ENCODE measurements around the gene RIMKLB. TPM values are rescaled to one million over a fixed set of nuclear protein-coding genes. Genes with fewer than 3 reads are reported as not detected.
"Not testable (repeated sequence)": the region's sequence is repeated elsewhere in the genome, so short reads cannot be mapped to it uniquely, and the experiment has no call there.

RIMKLB gene
- total RNA-seq, 1 donor = 15.1 TPM

- no peak overlapping the region for H3K4me3 ChIP-seq (ENCODE audit: low read depth, low read length)
- TF ChIP-seq CTCF (IDR thresholded peaks at IDR 0.05; ENCODE audit: insufficient read depth, low read depth, low read length) = no peak
- DNase-seq (ENCODE audit: low read depth) = no peak
Measured at GRCh38 chr12:8784290-8784888, 86.6 kb downstream of the RIMKLB start.

GRCh38 chr12:8785499-8785898 lies 87.7 kb downstream of the RIMKLB start:
- no peak for DNase-seq (ENCODE audit: low read depth)
- TF ChIP-seq CTCF (IDR thresholded peaks at IDR 0.05; ENCODE audit: insufficient read depth, low read depth, low read length) = no peak
- H3K4me3 ChIP-seq (ENCODE audit: low read depth, low read length) = no peak overlapping the region

- DNase-seq (ENCODE audit: low read depth); H3K4me3 ChIP-seq (ENCODE audit: low read depth, low read length): not testable (repeated sequence)
Measured at GRCh38 chr12:8787206-8787605, 89.4 kb downstream of the RIMKLB start.

- not testable (repeated sequence) for DNase-seq (ENCODE audit: low read depth); H3K4me3 ChIP-seq (ENCODE audit: low read depth, low read length)
Measured at GRCh38 chr12:8788706-8789105, 90.9 kb downstream of the RIMKLB start.

GRCh38 chr12:8789341-8790013 lies 91.7 kb downstream of the RIMKLB start:
- H3K4me3 ChIP-seq (ENCODE audit: low read depth, low read length); DNase-seq (ENCODE audit: low read depth): not testable (repeated sequence)

- DNase-seq (ENCODE audit: low read depth) = not testable (repeated sequence)
Measured at GRCh38 chr12:8793226-8793625, 95.4 kb downstream of the RIMKLB start.

GRCh38 chr12:8794611-8795010 lies 96.8 kb downstream of the RIMKLB start:
- H3K4me3 ChIP-seq (ENCODE audit: low read depth, low read length); DNase-seq (ENCODE audit: low read depth): not testable (repeated sequence)

More at GRCh38 chr12:8793226-8793625, 95.4 kb downstream of the RIMKLB start:
- H3K4me3 ChIP-seq (ENCODE audit: low read depth, low read length) = not testable (repeated sequence)

GRCh38 chr12:8796831-8797626 lies 99.2 kb downstream of the RIMKLB start:
- TF ChIP-seq CTCF (IDR thresholded peaks at IDR 0.05; ENCODE audit: insufficient read depth, low read depth, low read length) = no peak
- DNase-seq (ENCODE audit: low read depth) = no peak
- H3K4me3 ChIP-seq (ENCODE audit: low read depth, low read length) = no peak overlapping the region

- DNase-seq (ENCODE audit: low read depth); H3K4me3 ChIP-seq (ENCODE audit: low read depth, low read length): not testable (repeated sequence)
Measured at GRCh38 chr12:8801213-8801612, 103.4 kb downstream of the RIMKLB start.

- H3K4me3 ChIP-seq (ENCODE audit: low read depth, low read length); DNase-seq (ENCODE audit: low read depth): not testable (repeated sequence)
Measured at GRCh38 chr12:8804833-8805232, 107.0 kb downstream of the RIMKLB start.

- H3K4me3 ChIP-seq (ENCODE audit: low read depth, low read length); DNase-seq (ENCODE audit: low read depth): not testable (repeated sequence)
Measured at GRCh38 chr12:8805487-8805886, 107.7 kb downstream of the RIMKLB start.

GRCh38 chr12:8807084-8807483 lies 109.3 kb downstream of the RIMKLB start:
- DNase-seq (ENCODE audit: low read depth) = not testable (repeated sequence)

GRCh38 chr12:8810112-8810511 lies 112.3 kb downstream of the RIMKLB start:
- H3K4me3 ChIP-seq (ENCODE audit: low read depth, low read length); DNase-seq (ENCODE audit: low read depth): not testable (repeated sequence)

More at GRCh38 chr12:8807084-8807483, 109.3 kb downstream of the RIMKLB start:
- H3K4me3 ChIP-seq (ENCODE audit: low read depth, low read length) = not testable (repeated sequence)
